Peyer's patch (tissue), 4 donors: ENCODE measurements around the gene CEP85L.

Experiments
- CTCF ChIP-seq, 6 experiments: fragments of 450-650 bp in 4 of 6; fragments of 200-600 bp in 2 of 6; sonication (generic) in 1 of 6; IDR thresholded peaks; one replicate each; pipeline ENCODE4 v1.5.1; 2017 to 2019; ENCODE audit warnings: antibody characterized with exemption in 6 of 6, mild to moderate bottlenecking in 3 of 6, moderate library complexity in 1 of 6
- POLR2A ChIP-seq, 2 donors: fragments of 450-650 bp; IDR thresholded peaks; one replicate each; pipeline ENCODE4 v1.5.1; 2017; ENCODE audit warnings: antibody characterized with exemption in 2 of 2, mild to moderate bottlenecking in 2 of 2, moderate library complexity in 2 of 2

GRCh38 chr6:118621799-118622470 lies 29.5 kb downstream of the CEP85L start:
- TF ChIP-seq CTCF (IDR thresholded peaks at IDR 0.05) (no peak), POLR2A (IDR thresholded peaks at IDR 0.05) (no peak)
